Brain microvascular endothelial cell (primary cell): Measurements from ENCODE around the gene NDRG3.
"Not testable (repeated sequence)": the region's sequence is repeated elsewhere in the genome, so short reads cannot be mapped to it uniquely, and the experiment has no call there.

Experiments used
- DNase-seq: peaks from one replicate; pipeline ENCODE4 v3.0.0-alpha.2; 2020
- H3K27ac ChIP-seq: fragments of 250-450 bp; sonication (Bioruptor Pico); 2 replicates; pipeline ENCODE4 v1.5.1; 2020; ENCODE audit warnings: mild to moderate bottlenecking, moderate library complexity
- H3K27me3 ChIP-seq: fragments of 250-450 bp; sonication (Bioruptor Pico); replicated peaks from 2 replicates; pipeline ENCODE4 v1.5.1; 2020; ENCODE audit warnings: mild to moderate bottlenecking
- H3K36me3 ChIP-seq: fragments of 250-450 bp; sonication (Bioruptor Pico); replicated peaks from 2 replicates; pipeline ENCODE4 v1.5.1; 2020; ENCODE audit warnings: mild to moderate bottlenecking
- H3K4me3 ChIP-seq: 2 replicates; pipeline ENCODE4 v1.5.1; 2011; ENCODE audit warnings: low read depth, mild to moderate bottlenecking, control low read depth, low read length, moderate library complexity
- CTCF ChIP-seq: IDR thresholded peaks from 2 replicates; pipeline ENCODE4 v1.5.1; 2011; ENCODE audit warnings: low read depth, mild to moderate bottlenecking, moderate library complexity, low read length, control low read depth, inconsistent platforms; ENCODE audit errors: missing control alignments
- in situ Hi-C: cut with HindIII; loops from 2 replicates; pipeline ENCODE4 v1.10.0; 2017; ENCODE audit warnings: low sequenced_read_pairs, low pct_ligation_motif_present

The NDRG3 gene

GRCh38 chr20:36644032-36644705 is 101.7 kb downstream of the NDRG3 start:
- Histone ChIP-seq H3K27ac (no peak overlapping the region), H3K4me3 (no peak overlapping the region)
- DNase-seq, result no peak

DNA sequence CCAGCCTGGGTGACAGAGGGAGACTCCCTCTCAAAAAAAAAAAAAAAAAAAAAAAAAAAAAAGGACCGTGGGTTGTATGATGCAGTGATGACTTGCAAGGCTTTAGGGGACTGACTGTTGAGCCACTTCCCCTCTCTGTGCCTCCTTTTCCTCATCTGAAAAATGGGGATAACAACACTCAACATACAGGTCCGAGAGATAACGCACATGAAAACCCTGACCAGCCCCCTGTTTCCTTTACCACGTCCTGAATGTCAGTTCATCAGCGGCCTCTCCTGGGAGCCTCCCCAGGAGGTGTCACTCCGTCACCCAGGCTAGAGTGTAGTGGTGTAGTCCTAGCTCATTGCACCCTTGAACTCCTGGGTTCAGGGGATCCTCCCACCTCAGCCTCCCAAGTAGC is 103.8 kb downstream of the NDRG3 start:
- in situ Hi-C loops, result no loop called here
- no peak overlapping the region for H3K4me3 ChIP-seq
- H3K27ac ChIP-seq, result no peak overlapping the region
- DNase-seq, result no peak
- H3K27me3 ChIP-seq, result no peaks in the 10 kb centered on the region
- H3K36me3 ChIP-seq, result no peaks in the 10 kb centered on the region
- no peak for TF ChIP-seq CTCF

More at GRCh38 chr20:36644032-36644705, 101.7 kb downstream of the NDRG3 start:
- Histone ChIP-seq H3K27me3 (no peaks in the 10 kb centered on the region), H3K36me3 (no peaks in the 10 kb centered on the region)
- no peak for TF ChIP-seq CTCF
- in situ Hi-C loops, result no loop called here

GRCh38 chr20:36641506-36641843 is 104.4 kb downstream of the NDRG3 start:
- in situ Hi-C loops, result no loop called here
- Histone ChIP-seq H3K36me3 (no peaks in the 10 kb centered on the region), H3K4me3 (no peak overlapping the region), H3K27me3 (no peaks in the 10 kb centered on the region), H3K27ac (no peak overlapping the region)
- no peak for TF ChIP-seq CTCF
- no peak for DNase-seq

DNA sequence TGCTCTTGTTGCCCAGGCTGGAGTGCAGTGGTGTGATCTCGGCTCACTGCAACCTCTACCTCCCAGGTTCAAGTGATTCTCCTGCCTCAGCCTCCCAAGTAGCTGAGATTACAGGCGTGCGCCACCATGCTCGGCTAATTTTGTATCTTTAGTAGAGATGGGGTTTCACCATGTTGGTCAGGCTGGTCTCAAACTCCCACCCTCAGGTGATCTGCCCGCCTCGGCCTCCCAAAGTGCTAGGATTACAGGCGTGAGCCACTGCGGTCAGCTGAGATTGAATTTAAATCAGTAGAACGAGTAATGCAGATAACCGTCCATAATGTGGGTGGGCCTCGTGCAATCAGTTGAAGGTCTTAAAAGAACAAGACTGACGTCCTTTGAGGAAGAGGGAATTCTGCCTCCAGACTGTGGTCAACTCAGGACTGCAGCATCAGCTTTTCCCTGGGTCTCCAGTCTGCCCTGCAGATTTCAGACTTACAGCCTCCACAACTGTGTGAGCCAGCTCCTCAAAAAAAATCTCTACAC is 107.0 kb downstream of the NDRG3 start:
- H3K27ac ChIP-seq, H3K27me3 ChIP-seq, H3K4me3 ChIP-seq, H3K36me3 ChIP-seq, in situ Hi-C loops, DNase-seq: not testable (repeated sequence)

DNA sequence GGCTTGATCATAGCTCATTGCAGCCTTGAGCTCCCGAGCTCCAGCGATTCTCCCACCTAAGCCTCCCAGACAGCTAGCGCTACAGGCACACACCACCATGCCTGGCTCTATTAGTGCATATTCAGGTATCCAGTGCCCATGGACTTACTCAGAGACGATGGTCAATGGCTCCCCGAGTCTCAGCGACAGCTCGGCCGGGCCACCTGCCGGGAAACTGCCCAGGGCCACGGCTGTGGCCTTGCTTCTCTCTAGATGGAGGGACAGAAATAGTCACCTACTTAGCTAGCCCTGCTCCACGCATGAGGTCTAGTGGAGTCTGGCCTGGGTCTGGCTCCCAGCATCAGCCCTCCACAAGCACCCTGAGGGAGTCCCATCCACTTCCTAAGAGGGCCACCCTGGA is 111.5 kb downstream of the NDRG3 start:
- TF ChIP-seq CTCF, result no peak

GRCh38 chr20:36633285-36633772 is 112.6 kb downstream of the NDRG3 start:
- H3K36me3 ChIP-seq, result no peaks in the 10 kb centered on the region
- no peak overlapping the region for H3K27ac ChIP-seq
- TF ChIP-seq CTCF, result no peak
- DNase-seq, result no peak
- no peaks in the 10 kb centered on the region for H3K27me3 ChIP-seq
- in situ Hi-C loops, result no loop called here
- H3K4me3 ChIP-seq, result no peak overlapping the region

More for the DNA sequence above, 111.5 kb downstream of the NDRG3 start:
- H3K27ac ChIP-seq, result no peak overlapping the region
- H3K27me3 ChIP-seq, result no peaks in the 10 kb centered on the region
- in situ Hi-C loops, result no loop called here
- no peak overlapping the region for H3K4me3 ChIP-seq
- DNase-seq, result no peak
- no peaks in the 10 kb centered on the region for H3K36me3 ChIP-seq
